BE2C (cell line): ENCODE measurements around the gene MS4A1.
"Not testable (repeated sequence)": the region's sequence is repeated elsewhere in the genome, so short reads cannot be mapped to it uniquely, and the experiment has no call there.

Source experiments
- DNase-seq: peaks from one replicate; pipeline ENCODE4 v3.0.0-alpha.2; 2020
- H3K27me3 ChIP-seq: fragments of 250-450 bp; sonication (Bioruptor Pico); 2 replicates; pipeline ENCODE4 v1.5.1; 2020; ENCODE audit warnings: mild to moderate bottlenecking
- H3K36me3 ChIP-seq: fragments of 250-450 bp; sonication (Bioruptor Pico); 2 replicates; pipeline ENCODE4 v1.5.1; 2020; ENCODE audit warnings: mild to moderate bottlenecking
- H3K4me1 ChIP-seq: fragments of 250-450 bp; sonication (Bioruptor Pico); 2 replicates; pipeline ENCODE4 v1.5.1; 2020
- H3K4me3 ChIP-seq: 2 replicates; pipeline ENCODE4 v1.5.1; 2011; ENCODE audit warnings: low read depth, low read length
- H3K9me3 ChIP-seq: fragments of 250-450 bp; sonication (Bioruptor Pico); 2 replicates; pipeline ENCODE4 v1.5.1; 2020
- CTCF ChIP-seq: IDR thresholded peaks from 2 replicates; pipeline ENCODE4 v1.5.1; 2012; ENCODE audit warnings: mild to moderate bottlenecking, low read depth, low read length

The MS4A1 gene

GRCh38 chr11:60433401-60433800, 22.2 kb upstream of the MS4A1 start:
- TF ChIP-seq CTCF, result no peak
- no peaks in the 10 kb centered on the region for H3K36me3 ChIP-seq
- H3K4me3 ChIP-seq, result no peak overlapping the region
- H3K27me3 ChIP-seq, result no peaks in the 10 kb centered on the region
- H3K9me3 ChIP-seq, result no peaks in the 10 kb centered on the region
- no peak for DNase-seq
- H3K4me1 ChIP-seq, result no peaks in the 10 kb centered on the region

- DNase-seq, result no peak
- Histone ChIP-seq H3K4me1 (no peaks in the 10 kb centered on the region), H3K4me3 (no peak overlapping the region), H3K9me3 (no peaks in the 10 kb centered on the region), H3K27me3 (no peaks in the 10 kb centered on the region), H3K36me3 (no peaks in the 10 kb centered on the region)
- TF ChIP-seq CTCF, result no peak
Measured at GRCh38 chr11:60447070-60447469, 8.6 kb upstream of the MS4A1 start.

GRCh38 chr11:60447846-60448245, 7.8 kb upstream of the MS4A1 start:
- no peak for TF ChIP-seq CTCF

GRCh38 chr11:60451185-60451584, 4.5 kb upstream of the MS4A1 start:
- not testable (repeated sequence) for DNase-seq, H3K4me3 ChIP-seq, H3K27me3 ChIP-seq, H3K9me3 ChIP-seq, H3K36me3 ChIP-seq, H3K4me1 ChIP-seq

More at GRCh38 chr11:60447846-60448245, 7.8 kb upstream of the MS4A1 start:
- H3K27me3 ChIP-seq, result no peaks in the 10 kb centered on the region
- H3K4me3 ChIP-seq, result no peak overlapping the region
- no peaks in the 10 kb centered on the region for H3K9me3 ChIP-seq
- DNase-seq, result no peak
- no peaks in the 10 kb centered on the region for H3K4me1 ChIP-seq
- no peaks in the 10 kb centered on the region for H3K36me3 ChIP-seq

- no peak for TF ChIP-seq CTCF
- H3K27me3 ChIP-seq, result no peaks in the 10 kb centered on the region
- DNase-seq, result no peak
- no peaks in the 10 kb centered on the region for H3K36me3 ChIP-seq
- H3K4me3 ChIP-seq, result no peak overlapping the region
- H3K4me1 ChIP-seq, result no peaks in the 10 kb centered on the region
- no peaks in the 10 kb centered on the region for H3K9me3 ChIP-seq
Measured at GRCh38 chr11:60454212-60454611, 1.4 kb upstream of the MS4A1 start.

GRCh38 chr11:60457576-60457975, 1.9 kb downstream of the MS4A1 start:
- H3K4me3 ChIP-seq, result no peak overlapping the region
- H3K4me1 ChIP-seq, result no peaks in the 10 kb centered on the region
- no peak for DNase-seq
- no peaks in the 10 kb centered on the region for H3K36me3 ChIP-seq
- H3K27me3 ChIP-seq, result no peaks in the 10 kb centered on the region
- TF ChIP-seq CTCF, result no peak
- no peaks in the 10 kb centered on the region for H3K9me3 ChIP-seq

- no peak overlapping the region for H3K4me3 ChIP-seq
- TF ChIP-seq CTCF, result no peak
- H3K9me3 ChIP-seq, result no peaks in the 10 kb centered on the region
- H3K27me3 ChIP-seq, result no peaks in the 10 kb centered on the region
- H3K36me3 ChIP-seq, result no peaks in the 10 kb centered on the region
- H3K4me1 ChIP-seq, result no peaks in the 10 kb centered on the region
- no peak for DNase-seq
Measured at GRCh38 chr11:60459345-60459744, 3.7 kb downstream of the MS4A1 start.
